PFSK-1 (cell line): ENCODE results near the gene PIEZO2.

ENCODE experiments used
- FOXP2 ChIP-seq: optimal IDR thresholded peaks from 2 replicates; pipeline ENCODE3; 2011; ENCODE audit warnings: borderline replicate concordance, control low read depth, inconsistent platforms; ENCODE audit not compliant: insufficient read depth; ENCODE audit errors: extremely low read length, extremely low read depth
- POLR2AphosphoS5 ChIP-seq: IDR thresholded peaks from 2 replicates; pipeline ENCODE4 v1.6.1; 2012; ENCODE audit warnings: low read depth, mild to moderate bottlenecking, control low read depth, low read length, moderate library complexity
- REST ChIP-seq, 2 experiments: IDR thresholded peaks; 2 replicates each; pipeline versions ENCODE4 v1.6.1 to v1.8.0; 2011 to 2012; ENCODE audit warnings: low read depth in 2 of 2, low read length in 2 of 2, control low read depth in 1 of 2, inconsistent platforms in 1 of 2, mild to moderate bottlenecking in 1 of 2, moderate library complexity in 1 of 2; ENCODE audit not compliant: insufficient read depth in 1 of 2
- SIN3A ChIP-seq: IDR thresholded peaks from 2 replicates; pipeline ENCODE4 v1.6.1; 2012; ENCODE audit warnings: mild to moderate bottlenecking, low read length, moderate library complexity, borderline replicate concordance; ENCODE audit not compliant: insufficient read depth
- TAF1 ChIP-seq: IDR thresholded peaks from 2 replicates; pipeline ENCODE4 v1.6.1; 2012; ENCODE audit warnings: low read length, control low read depth, borderline replicate concordance; ENCODE audit not compliant: insufficient read depth

Gene PIEZO2

GRCh38 chr18:10739152-10739551 lies 410.2 kb downstream of the PIEZO2 start:
- TF ChIP-seq TAF1 = no peak
- TF ChIP-seq POLR2AphosphoS5 = no peak
- TF ChIP-seq REST (IDR thresholded peaks at IDR 0.05; ENCODE audit: insufficient read depth in 1 of 2, low read depth in 2 of 2, low read length in 2 of 2) = no peak
- TF ChIP-seq SIN3A = no peak

- TF ChIP-seq POLR2AphosphoS5 = no peak
- no peak for TF ChIP-seq FOXP2
- TF ChIP-seq REST (IDR thresholded peaks at IDR 0.05; ENCODE audit: insufficient read depth in 1 of 2, low read depth in 2 of 2, low read length in 2 of 2) = peak; percentile 59 to 88; a peak in 3 of 4 replicates
Observed at GRCh38 chr18:10736984-10737383, 412.4 kb downstream of the PIEZO2 start.

GRCh38 chr18:10732990-10733389 lies 416.4 kb downstream of the PIEZO2 start:
- TF ChIP-seq SIN3A (no peak), FOXP2 (no peak), POLR2AphosphoS5 (no peak), TAF1 (no peak), REST (IDR thresholded peaks at IDR 0.05; ENCODE audit: insufficient read depth in 1 of 2, low read depth in 2 of 2, low read length in 2 of 2) (no peak)

GRCh38 chr18:10727477-10727876 lies 421.9 kb downstream of the PIEZO2 start:
- TF ChIP-seq REST (IDR thresholded peaks at IDR 0.05; ENCODE audit: insufficient read depth in 1 of 2, low read depth in 2 of 2, low read length in 2 of 2) (no peak), TAF1 (no peak), SIN3A (no peak), FOXP2 (no peak), POLR2AphosphoS5 (no peak)

GRCh38 chr18:10726198-10727068 lies 422.9 kb downstream of the PIEZO2 start:
- no peak for TF ChIP-seq REST (IDR thresholded peaks at IDR 0.05; ENCODE audit: insufficient read depth in 1 of 2, low read depth in 2 of 2, low read length in 2 of 2)
- no peak for TF ChIP-seq SIN3A
- TF ChIP-seq TAF1 = no peak
- TF ChIP-seq FOXP2 = no peak
- TF ChIP-seq POLR2AphosphoS5 = no peak
